Neural cell (in vitro differentiated cells): ENCODE results near the gene THAP7. TPM values are rescaled to one million over a fixed set of nuclear protein-coding genes. Genes with fewer than 3 reads are reported as not detected.

ENCODE experiments used
- H2AFZ ChIP-seq: fragments of 200-600, 300-800 bp; sonication (generic), shearing (Covaris generic); 2 replicates; pipeline ENCODE4 v1.6.0; 2014; ENCODE audit warnings: low read depth, mild to moderate bottlenecking, antibody characterized with exemption, low read length, moderate library complexity
- H3F3A ChIP-seq: fragments of 200-600 bp; shearing (Covaris generic); 2 replicates; pipeline ENCODE4 v1.6.1; 2016; ENCODE audit warnings: mild to moderate bottlenecking, moderate library complexity, mixed read lengths, antibody characterized with exemption, low read length; ENCODE audit not compliant: insufficient read depth, poor library complexity, severe bottlenecking
- H3K27ac ChIP-seq: fragments of 200-600, 300-800 bp; sonication (generic), shearing (Covaris generic); 2 replicates; pipeline ENCODE4 v1.5.1; 2014; ENCODE audit warnings: mild to moderate bottlenecking, low read length, moderate library complexity
- H3K27me3 ChIP-seq: fragments of 300-800, 200-600 bp; sonication (generic), shearing (Covaris generic); 2 replicates; pipeline ENCODE4 v1.6.0; 2014; ENCODE audit warnings: mild to moderate bottlenecking, low read depth, low read length, moderate library complexity; ENCODE audit not compliant: insufficient read depth
- H3K36me3 ChIP-seq: fragments of 300-800, 200-600 bp; sonication (generic), shearing (Covaris generic); 2 replicates; pipeline ENCODE4 v1.5.1; 2014; ENCODE audit warnings: mild to moderate bottlenecking, antibody characterized with exemption, low read length, moderate library complexity; ENCODE audit not compliant: insufficient read depth
- H3K4me2 ChIP-seq: fragments of 300-800, 200-600 bp; sonication (generic), shearing (Covaris generic); 2 replicates; pipeline ENCODE4 v1.6.0; 2014; ENCODE audit warnings: mild to moderate bottlenecking, low read length
- H3K4me3 ChIP-seq: fragments of 300-800, 200-600 bp; sonication (generic), shearing (Covaris generic); 2 replicates; pipeline ENCODE4 v1.5.1; 2014; ENCODE audit warnings: mild to moderate bottlenecking, low read length, moderate library complexity
- H3K79me2 ChIP-seq: fragments of 200-600 bp; shearing (Covaris generic); replicated peaks from 2 replicates; pipeline ENCODE4 v1.6.0; 2014; ENCODE audit warnings: mild to moderate bottlenecking, low read length, moderate library complexity; ENCODE audit not compliant: insufficient read depth
- H3K9ac ChIP-seq: fragments of 300-800, 200-600 bp; sonication (generic), shearing (Covaris generic); 2 replicates; pipeline ENCODE4 v1.6.1; 2016; ENCODE audit warnings: mild to moderate bottlenecking, low read length, mixed read lengths
- H3K9me2 ChIP-seq: fragments of 200-600 bp; shearing (Covaris generic); 2 replicates; pipeline ENCODE4 v1.6.1; 2016; ENCODE audit warnings: mild to moderate bottlenecking, low read length, mixed read lengths; ENCODE audit not compliant: insufficient read depth
- H3K9me3 ChIP-seq: fragments of 200-600, 300-800 bp; sonication (generic), shearing (Covaris generic); 2 replicates; pipeline ENCODE4 v1.6.1; 2016; ENCODE audit warnings: mild to moderate bottlenecking, mixed run types, low read length, moderate library complexity, mixed read lengths
- H4K20me1 ChIP-seq: fragments of 200-600 bp; shearing (Covaris generic); 2 replicates; pipeline ENCODE4 v1.6.1; 2016; ENCODE audit warnings: mild to moderate bottlenecking, mixed run types; ENCODE audit not compliant: insufficient read depth
- EP300 ChIP-seq: fragments of 450-650 bp; conservative IDR thresholded peaks from 2 replicates; pipeline ENCODE4 v1.6.1; 2014; ENCODE audit warnings: antibody characterized with exemption, mild to moderate bottlenecking, moderate library complexity; ENCODE audit not compliant: poor library complexity, severe bottlenecking
- EZH2 ChIP-seq: fragments of 200-600, 300-800 bp; shearing (Covaris generic), sonication (generic); IDR thresholded peaks from 2 replicates; pipeline ENCODE4 v1.6.1; 2014; ENCODE audit warnings: antibody characterized with exemption, low read length, borderline replicate concordance, mild to moderate bottlenecking; ENCODE audit not compliant: insufficient read depth, poor library complexity, severe bottlenecking
- MXI1 ChIP-seq: fragments of 450-650 bp; conservative IDR thresholded peaks from 2 replicates; pipeline ENCODE4 v1.6.1; 2014; ENCODE audit warnings: antibody characterized with exemption, mild to moderate bottlenecking; ENCODE audit not compliant: poor library complexity, severe bottlenecking
- POLR2AphosphoS5 ChIP-seq: IDR thresholded peaks from 2 replicates; pipeline ENCODE4 v1.6.1; 2012
- RAD21 ChIP-seq: fragments of 450-650 bp; conservative IDR thresholded peaks from 2 replicates; pipeline ENCODE4 v1.6.1; 2014; ENCODE audit warnings: antibody characterized with exemption, mild to moderate bottlenecking, moderate library complexity
- SMC3 ChIP-seq: fragments of 450-650 bp; conservative IDR thresholded peaks from 2 replicates; pipeline ENCODE4 v1.6.1; 2014; ENCODE audit warnings: antibody characterized with exemption, mild to moderate bottlenecking, moderate library complexity; ENCODE audit not compliant: poor library complexity
- TAF1 ChIP-seq: IDR thresholded peaks from 2 replicates; pipeline ENCODE4 v1.6.1; 2012; ENCODE audit warnings: low read depth
- polyA plus RNA-seq: library from polyadenylated mRNA; depleted of rRNA; stranded (reverse); fragments of >200 nt; gene quantifications from 2 replicates; pipeline ENCODE4 v1.2.3, GENCODE V29; 2014
- TF ChIP-seq, protein P1 (sequence below): fragments of 450-650 bp; IDR thresholded peaks from 2 replicates; pipeline ENCODE4 v1.5.1; 2014; ENCODE audit warnings: antibody characterized with exemption, mild to moderate bottlenecking, moderate library complexity; ENCODE audit not compliant: poor library complexity, severe bottlenecking
- TF ChIP-seq, protein P2 (sequence below): IDR thresholded peaks from 2 replicates; pipeline ENCODE4 v1.6.1; 2012; ENCODE audit warnings: borderline replicate concordance

THAP7 gene
- polyA plus RNA-seq, 1 donor from 2014 or later: 28.7 TPM

GRCh38 chr22:20951151-20951931, 50.6 kb downstream of the THAP7 start:
- Histone ChIP-seq H3K9me3 (no peaks in the 10 kb centered on the region), H3K27ac (no peak overlapping the region), H3K4me3 (no peak overlapping the region), H3K36me3 (peaks cover 18% of the 10 kb centered on the region), H3K79me2 (peaks cover 24% of the 10 kb centered on the region), H3K9ac (no peak overlapping the region), H3F3A (no peaks in the 10 kb centered on the region), H2AFZ (no peak overlapping the region), H3K9me2 (no peaks in the 10 kb centered on the region), H3K27me3 (peaks cover 2% of the 10 kb centered on the region), H4K20me1 (no peaks in the 10 kb centered on the region), H3K4me2 (no peak overlapping the region)
- no peak for TF ChIP-seq RAD21
- no peak for TF ChIP-seq EP300
- no peak for TF ChIP-seq POLR2AphosphoS5
- no peak for TF ChIP-seq EZH2
- no peak for TF ChIP-seq TAF1
- TF ChIP-seq, protein P1, sequence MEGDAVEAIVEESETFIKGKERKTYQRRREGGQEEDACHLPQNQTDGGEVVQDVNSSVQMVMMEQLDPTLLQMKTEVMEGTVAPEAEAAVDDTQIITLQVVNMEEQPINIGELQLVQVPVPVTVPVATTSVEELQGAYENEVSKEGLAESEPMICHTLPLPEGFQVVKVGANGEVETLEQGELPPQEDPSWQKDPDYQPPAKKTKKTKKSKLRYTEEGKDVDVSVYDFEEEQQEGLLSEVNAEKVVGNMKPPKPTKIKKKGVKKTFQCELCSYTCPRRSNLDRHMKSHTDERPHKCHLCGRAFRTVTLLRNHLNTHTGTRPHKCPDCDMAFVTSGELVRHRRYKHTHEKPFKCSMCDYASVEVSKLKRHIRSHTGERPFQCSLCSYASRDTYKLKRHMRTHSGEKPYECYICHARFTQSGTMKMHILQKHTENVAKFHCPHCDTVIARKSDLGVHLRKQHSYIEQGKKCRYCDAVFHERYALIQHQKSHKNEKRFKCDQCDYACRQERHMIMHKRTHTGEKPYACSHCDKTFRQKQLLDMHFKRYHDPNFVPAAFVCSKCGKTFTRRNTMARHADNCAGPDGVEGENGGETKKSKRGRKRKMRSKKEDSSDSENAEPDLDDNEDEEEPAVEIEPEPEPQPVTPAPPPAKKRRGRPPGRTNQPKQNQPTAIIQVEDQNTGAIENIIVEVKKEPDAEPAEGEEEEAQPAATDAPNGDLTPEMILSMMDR: no peak
- TF ChIP-seq, protein P2, sequence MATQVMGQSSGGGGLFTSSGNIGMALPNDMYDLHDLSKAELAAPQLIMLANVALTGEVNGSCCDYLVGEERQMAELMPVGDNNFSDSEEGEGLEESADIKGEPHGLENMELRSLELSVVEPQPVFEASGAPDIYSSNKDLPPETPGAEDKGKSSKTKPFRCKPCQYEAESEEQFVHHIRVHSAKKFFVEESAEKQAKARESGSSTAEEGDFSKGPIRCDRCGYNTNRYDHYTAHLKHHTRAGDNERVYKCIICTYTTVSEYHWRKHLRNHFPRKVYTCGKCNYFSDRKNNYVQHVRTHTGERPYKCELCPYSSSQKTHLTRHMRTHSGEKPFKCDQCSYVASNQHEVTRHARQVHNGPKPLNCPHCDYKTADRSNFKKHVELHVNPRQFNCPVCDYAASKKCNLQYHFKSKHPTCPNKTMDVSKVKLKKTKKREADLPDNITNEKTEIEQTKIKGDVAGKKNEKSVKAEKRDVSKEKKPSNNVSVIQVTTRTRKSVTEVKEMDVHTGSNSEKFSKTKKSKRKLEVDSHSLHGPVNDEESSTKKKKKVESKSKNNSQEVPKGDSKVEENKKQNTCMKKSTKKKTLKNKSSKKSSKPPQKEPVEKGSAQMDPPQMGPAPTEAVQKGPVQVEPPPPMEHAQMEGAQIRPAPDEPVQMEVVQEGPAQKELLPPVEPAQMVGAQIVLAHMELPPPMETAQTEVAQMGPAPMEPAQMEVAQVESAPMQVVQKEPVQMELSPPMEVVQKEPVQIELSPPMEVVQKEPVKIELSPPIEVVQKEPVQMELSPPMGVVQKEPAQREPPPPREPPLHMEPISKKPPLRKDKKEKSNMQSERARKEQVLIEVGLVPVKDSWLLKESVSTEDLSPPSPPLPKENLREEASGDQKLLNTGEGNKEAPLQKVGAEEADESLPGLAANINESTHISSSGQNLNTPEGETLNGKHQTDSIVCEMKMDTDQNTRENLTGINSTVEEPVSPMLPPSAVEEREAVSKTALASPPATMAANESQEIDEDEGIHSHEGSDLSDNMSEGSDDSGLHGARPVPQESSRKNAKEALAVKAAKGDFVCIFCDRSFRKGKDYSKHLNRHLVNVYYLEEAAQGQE: no peak
- TF ChIP-seq MXI1: no peak
- TF ChIP-seq SMC3: no peak

DNA sequence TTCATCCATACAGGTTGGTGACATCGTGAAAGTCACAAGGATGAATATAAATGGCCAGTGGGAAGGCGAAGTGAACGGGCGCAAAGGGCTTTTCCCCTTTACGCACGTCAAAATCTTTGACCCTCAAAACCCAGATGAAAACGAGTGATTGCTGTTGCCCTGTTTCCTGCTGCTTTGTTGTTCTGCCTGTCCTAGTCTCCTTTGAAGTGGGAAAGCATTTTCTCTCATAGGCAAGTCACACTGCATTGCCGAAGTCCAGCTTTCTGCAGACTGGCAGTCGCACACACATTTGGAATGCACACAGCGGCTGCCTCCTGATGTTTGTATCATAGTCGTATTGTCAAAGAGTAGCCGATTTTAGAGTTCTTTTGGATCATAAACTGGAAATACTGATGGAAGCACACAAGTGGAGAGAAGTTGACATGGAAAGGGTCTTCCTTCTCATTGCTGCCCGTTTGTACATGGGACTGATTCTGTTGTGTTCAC, 52.2 kb downstream of the THAP7 start:
- no peaks in the 10 kb centered on the region for H4K20me1 ChIP-seq
- H3K79me2 ChIP-seq: peaks cover 38% of the 10 kb centered on the region

More for the DNA sequence above, 52.2 kb downstream of the THAP7 start:
- H3K9me3 ChIP-seq: no peaks in the 10 kb centered on the region
- H3K27me3 ChIP-seq: no peaks in the 10 kb centered on the region
- no peak overlapping the region for H3K27ac ChIP-seq
- H2AFZ ChIP-seq: no peak overlapping the region
- no peaks in the 10 kb centered on the region for H3K9me2 ChIP-seq
- H3K4me2 ChIP-seq: no peak overlapping the region
- no peak for TF ChIP-seq MXI1
- TF ChIP-seq, protein P2: no peak
- TF ChIP-seq, protein P1: no peak
- TF ChIP-seq TAF1: no peak
- TF ChIP-seq POLR2AphosphoS5: no peak
- TF ChIP-seq SMC3: no peak
- no peak for TF ChIP-seq RAD21
- TF ChIP-seq EP300: no peak
- no peak for TF ChIP-seq EZH2
- H3K9ac ChIP-seq: no peak overlapping the region
- H3F3A ChIP-seq: no peaks in the 10 kb centered on the region
- H3K4me3 ChIP-seq: no peak overlapping the region
- H3K36me3 ChIP-seq: peaks cover 18% of the 10 kb centered on the region
